ENCODE measurements around the gene LDAH. TPM values are rescaled to one million over a fixed set of nuclear protein-coding genes. Genes with fewer than 3 reads are reported as not detected.

Gene LDAH
- total and polyA plus RNA-seq, 2 donors (not counting 1 experiment from before 2014, with no cell fraction given): 9.0 to 31.3 TPM

- intact Hi-C loops (cut with micrococcal nuclease): no loop called here
Observed at GRCh38 chr2:20706217-20706616, 116.7 kb downstream of the LDAH start.

GRCh38 chr2:20704886-20705285 is 118.0 kb downstream of the LDAH start:
- ChIA-PET CTCF (no interaction called here), POLR2A (no interaction called here)
- Histone ChIP-seq H3K9me3 (ENCODE audit: control extremely low read depth in 1 of 3, control insufficient read depth in 2 of 3, insufficient read depth in 1 of 3, low read length in 2 of 3) (peaks cover 0 to 3% (median 0%) of the 10 kb centered on the region in 3 donors), H4K20me1 (ENCODE audit: control insufficient read depth, insufficient read depth, low read length, poor library complexity, severe bottlenecking) (no peaks in the 10 kb centered on the region), H2AFZ (ENCODE audit: insufficient read depth, low read depth, low read length, poor library complexity, severe bottlenecking) (no peak overlapping the region), H3K36me3 (replicated peaks in 1 of 2; ENCODE audit: control extremely low read depth in 1 of 2, control insufficient read depth in 1 of 2, extremely low read depth in 1 of 2, insufficient read depth in 2 of 2, low read length in 1 of 2) (peaks cover 0 to 3% of the 10 kb centered on the region in 2 experiments), H3K4me2 (replicated peaks; ENCODE audit: low read depth, low read length, poor library complexity, severe bottlenecking) (no peak overlapping the region), H3K4me3 (ENCODE audit: control extremely low read depth in 1 of 5, extremely low read depth in 1 of 5, insufficient read depth in 1 of 5, low read depth in 2 of 5, low read length in 4 of 5) (no peak overlapping the region), H3K27me3 (replicated peaks in 1 of 4; ENCODE audit: control extremely low read depth in 1 of 4, control insufficient read depth in 3 of 4, insufficient read depth in 4 of 4, low read length in 3 of 4) (no peaks in the 10 kb centered on the region), H3K9ac (ENCODE audit: low read length) (no peak overlapping the region), H3K27ac (ENCODE audit: low read length in 2 of 2) (no peak overlapping the region), H3K79me2 (ENCODE audit: control insufficient read depth, insufficient read depth, low read length) (peaks cover 5% of the 10 kb centered on the region), H3K4me1 (ENCODE audit: control insufficient read depth in 2 of 2, insufficient read depth in 2 of 2, low read length in 2 of 2) (peaks cover 2 to 5% of the 10 kb centered on the region in 2 donors)
- DNase-seq (no peak), ATAC-seq (ENCODE audit: low read depth) (no peak)
- H3K4me3 Mint-ChIP-seq: no peak overlapping the region
- H3K27ac Mint-ChIP-seq: no peak overlapping the region
- peaks cover 11% of the 10 kb centered on the region for H3K4me1 Mint-ChIP-seq
- 100% methylated on average over 1 of the region's 1 CpG for WGBS (ENCODE audit: insufficient coverage)
- intact Hi-C loops (cut with micrococcal nuclease): loop anchor here (5.0 kb wide), 1 partner anchor 32 kb away; no protein-coding TSS in a partner anchor
- H3K9me3 Mint-ChIP-seq (ENCODE audit: insufficient read depth): no peaks in the 10 kb centered on the region
- no peak for TF ChIP-seq EZH2 (IDR thresholded peaks at IDR 0.05; ENCODE audit: borderline replicate concordance, insufficient read depth, low read depth, low read length, poor library complexity, severe bottlenecking)
- no peak for TF ChIP-seq CTCF (IDR thresholded peaks at IDR 0.05)
- H3K27me3 Mint-ChIP-seq: no peaks in the 10 kb centered on the region

More at GRCh38 chr2:20706217-20706616, 116.7 kb downstream of the LDAH start:
- Mint-ChIP-seq H3K27ac (no peak overlapping the region), H3K9me3 (ENCODE audit: insufficient read depth) (no peaks in the 10 kb centered on the region), H3K4me3 (no peak overlapping the region), H3K27me3 (no peaks in the 10 kb centered on the region), H3K4me1 (peaks cover 8% of the 10 kb centered on the region)
- H3K4me3 ChIP-seq (ENCODE audit: control extremely low read depth in 1 of 5, extremely low read depth in 1 of 5, insufficient read depth in 1 of 5, low read depth in 2 of 5, low read length in 4 of 5): no peak overlapping the region
- WGBS (ENCODE audit: insufficient coverage): 100% methylated on average over 1 of the region's 2 CpGs
- peaks cover 0 to 2% of the 10 kb centered on the region in 2 donors for H3K4me1 ChIP-seq (ENCODE audit: control insufficient read depth in 2 of 2, insufficient read depth in 2 of 2, low read length in 2 of 2)
- H2AFZ ChIP-seq (ENCODE audit: insufficient read depth, low read depth, low read length, poor library complexity, severe bottlenecking): no peak overlapping the region
- no peak overlapping the region for H3K4me2 ChIP-seq (replicated peaks; ENCODE audit: low read depth, low read length, poor library complexity, severe bottlenecking)
- no peak for DNase-seq
- H3K27ac ChIP-seq (ENCODE audit: low read length in 2 of 2): no peak overlapping the region
- H3K27me3 ChIP-seq (replicated peaks in 1 of 4; ENCODE audit: control extremely low read depth in 1 of 4, control insufficient read depth in 3 of 4, insufficient read depth in 4 of 4, low read length in 3 of 4): no peaks in the 10 kb centered on the region
- peaks cover 0 to 3% (median under 1%) of the 10 kb centered on the region in 3 donors for H3K9me3 ChIP-seq (ENCODE audit: control extremely low read depth in 1 of 3, control insufficient read depth in 2 of 3, insufficient read depth in 1 of 3, low read length in 2 of 3)
- no peak for ATAC-seq (ENCODE audit: low read depth)
- no peaks in the 10 kb centered on the region for H4K20me1 ChIP-seq (ENCODE audit: control insufficient read depth, insufficient read depth, low read length, poor library complexity, severe bottlenecking)
- H3K9ac ChIP-seq (ENCODE audit: low read length): no peak overlapping the region
- peaks cover 0 to 3% of the 10 kb centered on the region in 2 experiments for H3K36me3 ChIP-seq (replicated peaks in 1 of 2; ENCODE audit: control extremely low read depth in 1 of 2, control insufficient read depth in 1 of 2, extremely low read depth in 1 of 2, insufficient read depth in 2 of 2, low read length in 1 of 2)
- ChIA-PET POLR2A (no interaction called here), CTCF (interaction anchor here (1.0 to 1.5 kb wide), 2 partner anchors 45 to 256 kb away, joined by 3 to 4 read pairs; no protein-coding TSS in a partner anchor)
- no peak for TF ChIP-seq EZH2 (IDR thresholded peaks at IDR 0.05; ENCODE audit: borderline replicate concordance, insufficient read depth, low read depth, low read length, poor library complexity, severe bottlenecking)
- no peak for TF ChIP-seq CTCF (IDR thresholded peaks at IDR 0.05)
- peaks cover 5% of the 10 kb centered on the region for H3K79me2 ChIP-seq (ENCODE audit: control insufficient read depth, insufficient read depth, low read length)
